ENCODE results near the gene NT5C. TPM values are rescaled to one million over a fixed set of nuclear protein-coding genes. Genes with fewer than 3 reads are reported as not detected.

Gene NT5C
- total and polyA plus RNA-seq, 7 donors = 60.7 to 116 (median 102) TPM

- H3K27ac ChIP-seq = no peak overlapping the region
- intact Hi-C loops (cut with DNase I) = no loop called here
- H3K27me3 ChIP-seq = no peaks in the 10 kb centered on the region
- no peak overlapping the region for H3K4me3 ChIP-seq
- peaks cover 0 to 17% (median 15%) of the 10 kb centered on the region in 4 donors for H3K4me1 ChIP-seq
- H3K36me3 ChIP-seq = no peaks in the 10 kb centered on the region
- WGBS, 2 donors = 57 to 63% methylated on average over 14 of the region's 14 CpGs
- no peak for TF ChIP-seq POLR2A (IDR thresholded peaks at IDR 0.05)
- no peak for TF ChIP-seq POLR2AphosphoS5 (IDR thresholded peaks at IDR 0.05)
- no peak for TF ChIP-seq CTCF (IDR thresholded peaks at IDR 0.05)
- TF ChIP-seq EP300 (IDR thresholded peaks at IDR 0.05) = no peak
- DNase-seq = no peak
- no peaks in the 10 kb centered on the region for H3K9me3 ChIP-seq
Observed at GRCh38 chr17:75084039-75084660, 47.4 kb downstream of the NT5C start.

- H3K27ac ChIP-seq = no peak overlapping the region
- 85 to 90% methylated on average over 6 of the region's 6 CpGs for WGBS, 2 donors
- no peak for TF ChIP-seq POLR2AphosphoS5 (IDR thresholded peaks at IDR 0.05)
- no peak for TF ChIP-seq EP300 (IDR thresholded peaks at IDR 0.05)
- no peak for TF ChIP-seq POLR2A (IDR thresholded peaks at IDR 0.05)
- no peak for TF ChIP-seq CTCF (IDR thresholded peaks at IDR 0.05)
- H3K36me3 ChIP-seq = no peaks in the 10 kb centered on the region
- no peak overlapping the region for H3K4me3 ChIP-seq
- intact Hi-C loops (cut with DNase I) = no loop called here
- peaks cover 0 to 17% (median 16%) of the 10 kb centered on the region in 4 donors for H3K4me1 ChIP-seq
- H3K27me3 ChIP-seq = no peaks in the 10 kb centered on the region
- H3K9me3 ChIP-seq = no peaks in the 10 kb centered on the region
- DNase-seq = no peak
Observed at GRCh38 chr17:75082683-75083082, 48.9 kb downstream of the NT5C start.

GRCh38 chr17:75081611-75082540 is 49.7 kb downstream of the NT5C start:
- peaks cover 0 to 19% (median 16%) of the 10 kb centered on the region in 4 donors for H3K4me1 ChIP-seq

More at GRCh38 chr17:75081611-75082540, 49.7 kb downstream of the NT5C start:
- no peak for DNase-seq
- WGBS, 2 donors = 86 to 89% methylated on average over 13 of the region's 13 CpGs
- no peaks in the 10 kb centered on the region for H3K36me3 ChIP-seq
- H3K27ac ChIP-seq = no peak overlapping the region
- H3K4me3 ChIP-seq = no peak overlapping the region
- no peaks in the 10 kb centered on the region for H3K9me3 ChIP-seq
- intact Hi-C loops (cut with DNase I) = no loop called here
- no peaks in the 10 kb centered on the region for H3K27me3 ChIP-seq
- no peak for TF ChIP-seq POLR2AphosphoS5 (IDR thresholded peaks at IDR 0.05)
- no peak for TF ChIP-seq CTCF (IDR thresholded peaks at IDR 0.05)

Small RNA genes lying within 50 kb of the gene (small RNA-seq; reads per million reads assigned to genes)
- 0 reads per million in 3 donors for gene RF00019

Other genes starting within 250 kb of the NT5C start
- not detected for gene FADS6, start 238.1 kb downstream of the NT5C start, total RNA-seq
- gene FADS6, start 238.1 kb downstream of the NT5C start, polyA plus RNA-seq = 1 to 10 TPM in 2 of 3 donors, under 1 TPM in 1; 0.06 to 1.8 (median 1.6) TPM
- not detected for gene USH1G, start 208.5 kb downstream of the NT5C start, total RNA-seq
- under 1 TPM in 1 of 3 donors, not detected in 2; 0.09 TPM for gene USH1G, start 208.5 kb downstream of the NT5C start, polyA plus RNA-seq
- gene OTOP2, start 207.5 kb downstream of the NT5C start, total RNA-seq = under 1 TPM in 2 of 4 donors, not detected in 2; 0.36 to 0.55 TPM
- 10 to 100 TPM in 1 of 3 donors, 1 to 10 TPM in 2; 4.8 to 21.0 (median 9.5) TPM for gene OTOP2, start 207.5 kb downstream of the NT5C start, polyA plus RNA-seq
- not detected for gene OTOP3, start 195.8 kb downstream of the NT5C start, total RNA-seq
- 1 to 10 TPM in 1 of 3 donors, under 1 TPM in 2; 0.28 to 1.8 (median 0.60) TPM for gene OTOP3, start 195.8 kb downstream of the NT5C start, polyA plus RNA-seq
- 10 to 100 TPM in 1 of 4 donors, 1 to 10 TPM in 3; 7.1 to 21.6 (median 8.3) TPM for gene HID1, start 159.0 kb downstream of the NT5C start, total RNA-seq
- 10 to 100 TPM; 23.4 to 34.8 (median 33.8) TPM for gene HID1, start 159.0 kb downstream of the NT5C start, polyA plus RNA-seq
- gene CDR2L, start 144.1 kb downstream of the NT5C start, total RNA-seq = 10 to 100 TPM in 3 of 4 donors, 1 to 10 TPM in 1; 9.3 to 16.9 (median 10.3) TPM
- 1 to 10 TPM; 2.4 to 3.7 (median 3.0) TPM for gene CDR2L, start 144.1 kb downstream of the NT5C start, polyA plus RNA-seq
- gene MRPL58, start 119.1 kb downstream of the NT5C start, total RNA-seq = 100 to 1,000 TPM in 1 of 4 donors, 10 to 100 TPM in 3; 46.3 to 104 (median 62.5) TPM
- 10 to 100 TPM; 36.6 to 56.9 (median 53.0) TPM for gene MRPL58, start 119.1 kb downstream of the NT5C start, polyA plus RNA-seq
- 100 to 1,000 TPM; 303 to 480 (median 367) TPM for gene ATP5PD, start 84.8 kb downstream of the NT5C start, total RNA-seq
- gene ATP5PD, start 84.8 kb downstream of the NT5C start, polyA plus RNA-seq = 100 to 1,000 TPM; 481 to 726 (median 592) TPM
- 10 to 100 TPM; 19.6 to 25.5 (median 21.8) TPM for gene KCTD2, start 84.5 kb downstream of the NT5C start, total RNA-seq
- gene KCTD2, start 84.5 kb downstream of the NT5C start, polyA plus RNA-seq = 10 to 100 TPM; 12.5 to 24.0 (median 13.8) TPM
- gene SLC16A5, start 43.8 kb downstream of the NT5C start, total RNA-seq = 10 to 100 TPM in 1 of 4 donors, 1 to 10 TPM in 3; 2.6 to 15.0 (median 6.4) TPM
- gene SLC16A5, start 43.8 kb downstream of the NT5C start, polyA plus RNA-seq = 10 to 100 TPM in 2 of 3 donors, 1 to 10 TPM in 1; 6.6 to 31.1 (median 13.4) TPM
- gene ARMC7, start 21.8 kb downstream of the NT5C start, total RNA-seq = 1 to 10 TPM; 3.2 to 7.8 (median 4.3) TPM
- gene ARMC7, start 21.8 kb downstream of the NT5C start, polyA plus RNA-seq = 10 to 100 TPM; 15.0 to 18.9 (median 16.6) TPM
- 10 to 100 TPM; 17.5 to 19.1 (median 18.8) TPM for gene JPT1, start 22.8 kb upstream of the NT5C start, total RNA-seq
- gene JPT1, start 22.8 kb upstream of the NT5C start, polyA plus RNA-seq = 100 to 1,000 TPM; 361 to 627 (median 471) TPM
- 100 to 1,000 TPM in 1 of 4 donors, 10 to 100 TPM in 3; 63.0 to 109 (median 87.1) TPM for gene SUMO2, start 51.2 kb upstream of the NT5C start, total RNA-seq
- 100 to 1,000 TPM in 2 of 3 donors, 10 to 100 TPM in 1; 69.9 to 130 (median 117) TPM for gene SUMO2, start 51.2 kb upstream of the NT5C start, polyA plus RNA-seq
- 10 to 100 TPM; 21.1 to 32.2 (median 29.7) TPM for gene NUP85, start 73.9 kb upstream of the NT5C start, total RNA-seq
- 10 to 100 TPM; 31.0 to 48.6 (median 42.8) TPM for gene NUP85, start 73.9 kb upstream of the NT5C start, polyA plus RNA-seq
- gene GGA3, start 129.9 kb upstream of the NT5C start, total RNA-seq = 10 to 100 TPM; 16.0 to 22.1 (median 17.9) TPM
- 10 to 100 TPM; 10.2 to 35.8 (median 12.0) TPM for gene GGA3, start 129.9 kb upstream of the NT5C start, polyA plus RNA-seq
- gene MRPS7, start 130.1 kb upstream of the NT5C start, total RNA-seq = 10 to 100 TPM; 26.6 to 51.5 (median 39.2) TPM
- gene MRPS7, start 130.1 kb upstream of the NT5C start, polyA plus RNA-seq = 10 to 100 TPM; 73.3 to 96.4 (median 73.4) TPM
- 10 to 100 TPM; 18.1 to 40.7 (median 26.2) TPM for gene MIF4GD, start 139.5 kb upstream of the NT5C start, total RNA-seq
- gene MIF4GD, start 139.5 kb upstream of the NT5C start, polyA plus RNA-seq = 10 to 100 TPM; 15.0 to 33.5 (median 19.0) TPM
- gene SLC25A19, start 157.7 kb upstream of the NT5C start, total RNA-seq = 10 to 100 TPM in 3 of 4 donors, 1 to 10 TPM in 1; 8.7 to 19.6 (median 14.7) TPM
- 10 to 100 TPM in 2 of 3 donors, 1 to 10 TPM in 1; 5.4 to 20.1 (median 12.0) TPM for gene SLC25A19, start 157.7 kb upstream of the NT5C start, polyA plus RNA-seq